KOPT-K1 (cell line): Measurements from ENCODE around the gene USF2.
"Not testable (repeated sequence)": the region's sequence is repeated elsewhere in the genome, so short reads cannot be mapped to it uniquely, and the experiment has no call there.

Experiments used
- H3K27ac ChIP-seq: fragments of 200-600 bp; sonication (generic); 2 replicates; pipeline ENCODE4 v1.5.1; 2016; ENCODE audit warnings: antibody characterized with exemption, mild to moderate bottlenecking, low read depth, low read length; ENCODE audit not compliant: poor library complexity, severe bottlenecking
- H3K36me3 ChIP-seq: fragments of 200-600 bp; sonication (generic); 2 replicates; pipeline ENCODE4 v1.5.1; 2017; ENCODE audit warnings: antibody characterized with exemption, mild to moderate bottlenecking, low read length, moderate library complexity; ENCODE audit not compliant: insufficient read depth
- H3K9me3 ChIP-seq: fragments of 200-600 bp; sonication (generic); 2 replicates; pipeline ENCODE4 v1.5.1; 2017; ENCODE audit warnings: antibody characterized with exemption, low read length, mild to moderate bottlenecking; ENCODE audit not compliant: insufficient read depth, poor library complexity, severe bottlenecking

USF2 gene

DNA sequence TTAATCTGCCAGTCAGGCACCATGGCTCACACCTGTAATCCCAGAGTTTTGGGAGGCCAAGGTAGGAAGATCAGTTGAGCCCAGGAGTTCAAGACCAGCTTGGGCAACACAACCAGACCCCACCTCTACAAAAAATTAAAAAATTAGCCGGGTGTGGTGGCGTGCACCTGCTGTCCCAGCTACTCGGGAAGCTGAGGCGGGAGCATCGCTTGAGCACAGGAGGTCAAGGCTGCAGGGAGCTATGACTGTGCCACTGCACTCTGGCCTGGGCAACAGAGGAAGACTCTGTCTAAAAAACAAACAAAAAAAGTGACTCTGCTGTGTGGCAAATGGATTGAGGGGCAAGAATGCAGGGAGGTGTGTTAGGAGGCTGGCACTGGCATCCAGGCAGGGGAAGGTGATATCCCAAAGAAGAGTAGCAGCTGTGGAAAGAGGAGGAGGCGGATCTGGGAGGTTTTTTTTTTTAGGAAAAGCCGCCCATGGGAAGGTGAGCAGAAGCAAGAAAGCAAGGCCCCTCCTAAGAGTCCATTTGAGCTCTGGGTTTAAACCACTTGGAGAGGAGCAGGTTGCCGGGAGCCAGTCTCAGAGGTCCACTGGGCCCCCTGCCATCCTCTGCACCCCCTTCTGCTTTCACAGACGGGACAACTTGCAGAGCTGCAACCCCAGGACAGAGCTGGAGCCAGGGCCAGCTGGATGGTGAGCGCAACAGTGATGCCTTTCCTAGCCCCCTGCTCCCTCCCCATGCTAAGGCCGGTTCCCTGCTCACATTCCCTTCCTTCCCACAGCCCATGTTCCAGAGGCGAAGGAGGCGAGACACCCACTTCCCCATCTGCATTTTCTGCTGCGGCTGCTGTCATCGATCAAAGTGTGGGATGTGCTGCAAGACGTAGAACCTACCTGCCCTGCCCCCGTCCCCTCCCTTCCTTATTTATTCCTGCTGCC is 15.7 kb downstream of the USF2 start:
- Histone ChIP-seq H3K27ac (no peak overlapping the region), H3K9me3 (no peaks in the 10 kb centered on the region), H3K36me3 (peaks cover 4% of the 10 kb centered on the region)

DNA sequence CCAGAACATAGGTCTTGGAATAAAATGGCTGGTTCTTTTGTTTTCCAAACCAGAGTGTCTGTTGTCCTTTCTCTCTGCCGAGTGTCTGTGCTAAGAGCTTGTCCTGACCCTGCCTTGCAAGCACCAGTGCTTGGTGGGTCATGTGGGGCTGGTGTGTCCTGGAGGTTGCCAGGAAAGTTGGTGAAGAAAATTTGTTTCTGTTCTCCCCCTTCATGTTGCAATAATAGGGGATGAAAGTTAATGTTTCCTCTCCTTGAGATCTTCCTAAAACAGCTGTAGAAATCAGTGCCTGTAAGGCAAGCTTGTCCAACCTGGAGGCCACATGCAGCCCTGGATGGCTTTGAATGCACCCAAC is 16.3 kb downstream of the USF2 start:
- Histone ChIP-seq H3K27ac (no peak overlapping the region), H3K36me3 (no peaks in the 10 kb centered on the region), H3K9me3 (no peaks in the 10 kb centered on the region)

DNA sequence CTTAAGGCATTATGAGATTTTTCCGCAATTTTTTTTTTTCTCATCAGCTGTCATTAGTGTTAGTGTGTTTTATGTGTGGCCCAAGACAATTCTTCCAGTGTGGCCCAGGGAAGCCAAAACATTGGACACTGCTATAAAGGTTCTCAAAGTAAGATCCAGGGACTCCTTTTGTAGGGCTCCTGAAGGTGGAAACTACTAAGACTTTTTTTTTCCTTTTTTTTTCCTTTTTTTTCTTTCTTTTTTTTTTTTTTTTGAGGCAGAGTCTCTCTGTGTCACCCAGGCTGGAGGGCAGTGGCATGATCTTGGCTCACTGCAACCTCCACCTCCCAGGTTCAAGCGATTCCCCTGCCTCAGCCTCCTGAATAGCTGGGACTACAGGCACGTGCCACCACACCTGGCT is 16.7 kb downstream of the USF2 start:
- not testable (repeated sequence) for H3K9me3 ChIP-seq, H3K27ac ChIP-seq, H3K36me3 ChIP-seq

DNA sequence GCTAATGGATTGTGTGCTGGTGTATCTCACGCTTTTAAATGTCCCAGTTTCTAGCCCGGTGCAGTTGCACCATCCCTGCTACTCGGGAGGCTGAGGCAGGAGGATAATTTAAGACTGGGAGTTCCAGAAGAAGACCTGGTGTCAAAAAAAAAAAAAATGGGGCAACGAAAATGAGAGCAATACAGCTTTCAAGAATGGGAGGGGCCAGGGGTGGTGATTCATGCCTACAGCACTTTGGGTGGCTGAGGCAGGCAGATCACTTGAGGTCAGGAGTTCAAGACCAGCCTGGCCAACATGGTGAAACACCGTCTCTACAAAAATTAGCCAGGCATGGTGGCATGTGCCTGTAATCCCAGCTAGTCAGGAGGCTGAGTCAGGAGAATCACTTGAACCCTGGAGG is 17.3 kb downstream of the USF2 start:
- H3K27ac ChIP-seq, H3K36me3 ChIP-seq, H3K9me3 ChIP-seq: not testable (repeated sequence)

DNA sequence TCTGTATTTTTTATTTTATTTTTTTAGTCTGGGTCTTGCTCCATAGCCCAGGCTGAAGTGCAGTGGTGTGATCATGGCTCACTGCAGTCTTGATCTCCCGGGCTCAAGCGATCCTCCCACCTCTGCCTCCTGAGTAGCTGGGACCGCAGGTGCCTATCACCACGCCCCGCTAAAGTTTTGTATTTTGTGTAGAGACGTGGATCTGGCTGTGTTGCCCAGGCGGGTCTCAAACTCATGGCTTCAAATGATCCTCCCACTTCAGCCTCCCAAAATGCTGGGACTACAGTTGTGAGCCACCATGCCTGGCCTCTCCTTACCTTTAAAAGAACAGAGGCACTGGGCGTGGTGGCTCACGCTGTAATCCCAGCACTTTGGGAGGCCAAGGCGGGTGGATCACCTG is 19.0 kb downstream of the USF2 start:
- H3K36me3 ChIP-seq, result no peaks in the 10 kb centered on the region
- H3K27ac ChIP-seq, result no peak overlapping the region
- no peaks in the 10 kb centered on the region for H3K9me3 ChIP-seq

DNA sequence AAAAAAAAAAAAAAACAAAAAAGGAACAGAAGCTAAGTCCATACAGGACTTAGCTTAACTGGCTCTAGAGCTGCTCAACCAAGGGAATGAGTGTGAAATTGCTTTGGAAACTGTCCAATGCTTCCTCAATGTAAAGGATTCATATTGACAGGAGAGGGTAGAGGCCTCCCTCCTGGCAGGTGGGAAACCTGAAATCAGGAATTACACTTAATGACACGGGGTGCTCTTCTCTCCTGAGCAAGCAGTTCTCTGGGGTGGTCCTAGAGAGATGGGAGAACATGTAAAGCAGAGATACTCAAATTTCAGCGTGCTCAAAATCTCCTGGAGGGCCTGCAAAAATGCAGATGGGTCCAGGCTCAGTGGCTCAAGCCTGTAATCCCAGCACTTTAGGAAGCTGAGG is 19.6 kb downstream of the USF2 start:
- Histone ChIP-seq H3K27ac (no peak overlapping the region), H3K36me3 (no peaks in the 10 kb centered on the region), H3K9me3 (no peaks in the 10 kb centered on the region)

DNA sequence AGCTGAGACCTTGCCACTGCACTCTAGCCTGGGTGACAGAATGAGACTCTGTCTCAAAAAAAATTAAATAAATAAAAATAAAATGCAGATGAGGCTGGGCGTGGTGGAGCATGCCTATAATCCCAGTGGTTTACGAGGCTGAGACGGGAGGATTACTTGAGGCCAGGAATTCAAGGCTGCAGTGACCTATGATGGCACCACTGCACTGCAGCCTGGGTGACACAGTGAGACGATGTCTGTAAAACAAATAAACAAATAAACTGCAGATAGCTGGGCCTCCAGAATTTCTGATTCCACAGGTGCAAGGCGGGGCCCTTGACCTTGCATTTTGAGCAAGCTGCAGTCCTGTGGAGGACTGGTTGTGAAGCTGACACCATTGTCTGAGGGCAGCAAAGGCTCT is 20.1 kb downstream of the USF2 start:
- Histone ChIP-seq H3K27ac (no peak overlapping the region), H3K9me3 (no peaks in the 10 kb centered on the region), H3K36me3 (no peaks in the 10 kb centered on the region)

DNA sequence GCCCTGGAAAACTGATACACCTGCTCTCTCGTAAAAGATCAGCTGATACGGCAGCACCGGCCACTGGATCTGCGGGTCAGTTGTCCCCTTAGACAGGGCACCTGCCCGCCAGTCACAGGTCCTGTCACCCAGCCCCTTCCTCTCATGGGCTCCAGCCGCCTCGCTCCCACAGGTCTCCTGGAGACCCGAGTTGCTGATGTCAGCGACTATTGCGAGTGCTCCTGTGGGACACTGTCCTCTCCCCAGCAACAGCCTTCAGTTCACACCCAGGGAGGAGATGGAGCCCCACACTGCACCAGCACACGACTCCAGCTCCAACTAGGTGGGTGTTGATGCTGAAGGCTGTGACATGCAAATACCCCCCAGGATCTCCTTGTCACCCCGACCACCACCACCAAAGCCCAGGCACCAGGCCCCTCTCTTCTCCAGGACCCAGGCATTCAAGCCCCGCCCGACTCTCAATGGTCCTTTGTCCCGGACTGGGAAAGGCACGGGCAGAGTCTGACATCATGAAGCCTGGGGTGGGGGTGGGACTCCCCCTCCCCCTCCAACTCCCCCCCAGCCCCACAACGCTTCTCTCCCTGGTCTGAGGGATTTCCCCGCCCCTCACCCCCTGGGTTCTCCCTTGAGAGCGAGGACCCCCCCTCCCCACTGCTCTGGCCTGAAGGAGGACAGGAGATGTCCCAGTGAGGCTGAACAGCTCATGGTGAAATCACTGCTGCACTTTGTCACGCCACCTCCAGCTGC is 21.8 kb downstream of the USF2 start:
- no peak overlapping the region for H3K27ac ChIP-seq
- no peaks in the 10 kb centered on the region for H3K36me3 ChIP-seq
- no peaks in the 10 kb centered on the region for H3K9me3 ChIP-seq

DNA sequence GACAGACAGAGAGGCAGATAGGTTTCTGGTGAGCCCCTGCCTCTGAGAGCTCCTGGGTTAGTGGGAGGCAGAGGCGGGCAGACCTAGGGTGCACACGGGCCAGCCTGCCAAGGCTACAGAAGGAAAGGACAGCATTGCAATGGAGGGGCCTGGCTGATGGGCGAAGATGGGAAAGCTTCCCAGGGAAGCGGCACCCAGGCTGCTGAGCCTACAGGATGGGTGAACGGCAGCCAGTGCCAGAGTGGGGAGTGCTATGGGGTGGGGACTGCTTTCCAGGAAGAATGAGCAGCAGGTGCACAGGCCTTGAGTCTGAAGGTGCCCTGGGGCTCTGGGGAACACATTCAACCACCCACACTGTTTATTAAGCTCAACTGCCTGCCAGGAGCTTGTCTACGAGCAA is 22.5 kb downstream of the USF2 start:
- Histone ChIP-seq H3K27ac (no peak overlapping the region), H3K9me3 (no peaks in the 10 kb centered on the region), H3K36me3 (no peaks in the 10 kb centered on the region)

DNA sequence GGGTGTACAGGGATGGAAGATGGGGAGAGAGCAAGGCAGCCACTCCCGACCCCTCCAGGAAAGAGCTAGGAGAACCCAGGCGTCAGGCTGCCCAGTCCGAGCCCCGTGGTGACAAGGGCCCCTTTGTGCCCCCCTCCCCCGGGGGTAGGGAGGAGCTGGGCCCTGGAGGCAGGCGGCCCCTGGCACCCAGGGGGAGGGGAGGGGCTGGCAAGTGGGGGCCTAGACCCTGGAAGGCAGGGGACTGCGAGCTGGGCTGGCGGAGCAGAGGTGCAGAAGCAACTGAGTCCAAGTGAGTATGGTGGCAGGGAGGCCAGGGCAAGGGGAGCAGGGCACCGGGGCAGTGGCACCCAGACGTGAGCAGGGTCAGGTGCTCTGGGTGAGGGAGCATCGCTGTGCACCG is 23.2 kb downstream of the USF2 start, which contains the start of gene MAG:
MAG (plus strand) TSS at position 246 of the 400 bp plus-strand sequence. CDS start 3,248 bp downstream, outside the sequence.
- no peaks in the 10 kb centered on the region for H3K9me3 ChIP-seq
- H3K27ac ChIP-seq, result no peak within 1 kb of the TSS
- H3K36me3 ChIP-seq, result no peaks in the 10 kb centered on the region

DNA sequence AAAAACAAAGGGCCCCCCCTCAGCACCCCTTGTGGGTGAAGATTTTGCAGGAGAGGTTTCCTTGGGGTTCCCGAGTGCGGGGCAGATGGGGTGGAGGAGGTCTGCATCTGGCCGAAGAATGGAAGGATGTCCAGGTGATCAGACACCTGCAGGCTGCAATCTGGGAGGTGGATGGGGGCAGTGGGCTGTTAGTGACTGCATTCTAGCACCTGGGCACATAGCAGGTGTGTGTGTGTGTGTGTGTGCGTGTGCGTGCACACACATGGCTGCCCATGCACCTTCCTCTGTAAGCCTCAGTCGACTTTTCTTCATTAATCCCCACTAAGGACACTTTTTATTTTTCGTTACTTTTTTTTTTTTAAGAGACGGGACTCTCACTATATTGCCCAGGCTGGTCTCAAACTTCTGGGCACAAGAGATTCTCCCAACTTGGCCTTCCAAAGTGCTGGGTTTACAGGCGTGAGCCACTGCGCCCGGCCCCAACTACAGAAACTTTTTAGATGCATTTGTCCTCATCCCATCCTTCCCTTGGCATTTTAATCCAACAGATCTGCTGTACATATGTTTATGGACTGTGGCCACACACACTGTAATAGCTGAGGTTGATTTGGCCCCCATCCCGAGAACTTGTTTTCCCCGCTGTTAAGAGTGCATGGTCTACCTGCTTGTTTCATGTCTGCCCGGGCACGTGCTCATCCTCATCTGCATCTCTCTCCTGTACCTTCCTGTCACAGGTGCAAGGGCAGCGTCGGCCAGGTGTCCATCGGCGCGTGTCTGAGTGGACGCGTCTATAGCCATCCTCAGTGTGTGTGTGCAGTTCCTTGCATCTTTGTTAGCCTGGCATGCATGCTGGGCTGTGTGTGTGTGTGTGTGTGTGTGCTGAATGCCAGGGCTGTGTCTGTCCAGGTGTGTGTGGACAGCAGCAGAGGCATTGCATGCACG is 23.9 kb downstream of the USF2 start:
- Histone ChIP-seq H3K27ac (no peak overlapping the region), H3K9me3 (no peaks in the 10 kb centered on the region), H3K36me3 (no peaks in the 10 kb centered on the region)

DNA sequence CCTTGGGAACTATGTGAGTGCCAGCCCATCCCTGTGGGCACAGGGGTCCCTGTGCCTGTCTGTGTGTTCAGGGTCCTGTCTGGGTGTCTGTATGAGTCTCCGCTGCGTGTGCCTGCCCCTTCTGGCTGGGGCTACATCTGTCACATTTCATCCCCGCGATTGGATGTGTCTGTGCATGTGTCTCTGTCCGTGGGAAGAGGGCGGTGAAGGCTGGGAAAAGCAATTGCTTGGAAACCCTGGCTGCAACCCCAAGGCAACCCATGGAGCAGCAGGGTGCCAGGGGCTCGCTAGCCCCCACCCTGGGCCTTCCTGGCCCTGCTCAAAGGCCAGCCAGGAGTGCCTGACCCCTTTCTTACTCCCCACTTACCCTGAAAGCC is 24.6 kb downstream of the USF2 start:
- Histone ChIP-seq H3K36me3 (no peaks in the 10 kb centered on the region), H3K27ac (no peak overlapping the region), H3K9me3 (no peaks in the 10 kb centered on the region)

DNA sequence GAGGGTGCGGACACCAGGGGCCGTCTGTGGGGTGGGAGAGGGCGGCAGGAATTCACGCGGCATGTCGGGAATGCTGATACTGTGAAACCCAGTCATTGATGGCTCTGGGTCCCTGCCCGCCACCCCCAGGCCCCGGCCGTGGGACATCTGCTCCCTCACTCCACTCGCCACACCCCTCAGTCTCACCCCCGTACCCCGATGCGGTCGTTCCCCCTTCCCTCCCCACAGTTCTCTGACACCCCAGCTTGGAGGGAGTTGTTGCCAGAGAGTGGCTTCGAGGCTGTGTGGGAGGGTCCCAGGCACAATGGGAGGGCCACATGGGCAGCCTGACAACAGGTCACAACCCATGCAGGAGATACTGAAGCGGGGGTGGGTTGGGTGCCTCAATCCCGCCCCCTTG is 25.0 kb downstream of the USF2 start:
- Histone ChIP-seq H3K9me3 (no peaks in the 10 kb centered on the region), H3K36me3 (no peaks in the 10 kb centered on the region), H3K27ac (no peak overlapping the region)

DNA sequence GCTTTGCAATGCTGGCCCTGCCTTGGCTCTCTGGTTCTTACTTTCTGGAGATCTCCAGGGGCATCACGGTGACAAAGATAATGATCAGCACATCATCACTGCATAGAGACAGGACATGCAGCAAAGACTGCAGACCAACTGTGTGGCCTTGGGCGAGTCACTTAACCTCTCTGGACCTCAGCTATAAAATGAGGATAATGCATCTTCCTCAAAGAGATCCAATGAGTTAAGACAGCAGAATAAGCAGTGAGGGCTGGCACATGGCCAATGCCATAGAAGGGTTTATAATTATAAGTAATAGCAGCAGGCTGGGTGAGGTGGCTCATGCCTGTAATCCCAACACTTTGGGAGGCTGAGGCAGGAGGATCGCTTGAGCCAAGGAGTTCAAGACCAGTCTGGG is 25.6 kb downstream of the USF2 start:
- Histone ChIP-seq H3K27ac (no peak overlapping the region), H3K36me3 (no peaks in the 10 kb centered on the region), H3K9me3 (no peaks in the 10 kb centered on the region)
